HG02884 (cell line): ENCODE measurements around the gene PNKP.

ENCODE experiments used
- ATAC-seq: cut with Tn5 transposase; IDR thresholded peaks from one replicate; pipeline ENCODE4 v1.9.1; 2021; ENCODE audit warnings: mild to moderate bottlenecking, moderate library complexity; ENCODE audit not compliant: unreplicated experiment

Gene PNKP

GRCh38 chr19:49860336-49861102, 6.9 kb downstream of the PNKP start:
- no peak for ATAC-seq

- no peak for ATAC-seq
Measured at GRCh38 chr19:49859682-49860335, 7.6 kb downstream of the PNKP start.

DNA sequence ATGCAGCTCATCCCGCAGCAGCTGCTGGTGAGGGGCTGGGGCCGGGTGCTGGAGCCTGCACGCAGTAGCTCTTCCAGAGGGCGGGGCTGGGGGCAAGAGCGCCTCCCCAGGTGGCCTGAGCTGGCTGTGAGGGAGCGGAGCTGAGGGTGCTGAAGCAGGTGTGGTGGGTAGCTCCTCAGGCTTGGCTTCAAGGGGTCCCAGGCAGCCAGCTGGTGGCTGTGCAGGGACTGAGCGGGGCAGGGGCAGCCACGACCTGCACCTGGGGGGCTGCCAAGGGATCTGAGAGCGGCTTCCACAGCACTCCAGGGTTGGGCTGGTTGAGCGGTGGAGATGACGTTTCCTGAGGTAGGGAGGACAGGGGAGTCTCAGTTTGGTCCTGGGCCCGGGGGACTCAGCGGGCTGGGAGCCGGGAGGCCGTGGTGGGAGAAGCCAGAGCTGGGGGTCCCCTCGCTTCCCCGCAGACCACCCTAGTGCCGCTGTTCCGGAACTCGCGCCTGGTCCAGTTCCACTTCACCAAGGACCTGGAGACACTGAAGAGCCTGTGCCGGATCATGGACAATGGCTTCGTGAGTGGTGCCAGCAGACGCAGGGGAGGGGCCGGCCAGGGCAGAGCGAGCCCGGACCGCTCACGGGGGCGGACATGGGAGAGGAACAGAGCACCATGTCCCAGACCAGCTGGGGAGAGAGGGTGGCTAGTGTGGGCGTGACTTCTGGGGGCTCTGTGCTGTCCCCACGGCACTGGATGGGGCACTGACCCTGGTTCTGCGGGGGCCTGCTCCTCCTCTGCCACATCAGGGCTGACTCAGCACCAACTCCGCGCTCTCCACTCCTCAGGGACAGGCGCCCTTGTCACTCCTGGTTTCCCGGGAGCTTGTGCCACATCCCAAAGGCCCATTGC, 9.0 kb downstream of the PNKP start:
- no peak for ATAC-seq

GRCh38 chr19:49857838-49858087, 9.6 kb downstream of the PNKP start:
- ATAC-seq = no peak

DNA sequence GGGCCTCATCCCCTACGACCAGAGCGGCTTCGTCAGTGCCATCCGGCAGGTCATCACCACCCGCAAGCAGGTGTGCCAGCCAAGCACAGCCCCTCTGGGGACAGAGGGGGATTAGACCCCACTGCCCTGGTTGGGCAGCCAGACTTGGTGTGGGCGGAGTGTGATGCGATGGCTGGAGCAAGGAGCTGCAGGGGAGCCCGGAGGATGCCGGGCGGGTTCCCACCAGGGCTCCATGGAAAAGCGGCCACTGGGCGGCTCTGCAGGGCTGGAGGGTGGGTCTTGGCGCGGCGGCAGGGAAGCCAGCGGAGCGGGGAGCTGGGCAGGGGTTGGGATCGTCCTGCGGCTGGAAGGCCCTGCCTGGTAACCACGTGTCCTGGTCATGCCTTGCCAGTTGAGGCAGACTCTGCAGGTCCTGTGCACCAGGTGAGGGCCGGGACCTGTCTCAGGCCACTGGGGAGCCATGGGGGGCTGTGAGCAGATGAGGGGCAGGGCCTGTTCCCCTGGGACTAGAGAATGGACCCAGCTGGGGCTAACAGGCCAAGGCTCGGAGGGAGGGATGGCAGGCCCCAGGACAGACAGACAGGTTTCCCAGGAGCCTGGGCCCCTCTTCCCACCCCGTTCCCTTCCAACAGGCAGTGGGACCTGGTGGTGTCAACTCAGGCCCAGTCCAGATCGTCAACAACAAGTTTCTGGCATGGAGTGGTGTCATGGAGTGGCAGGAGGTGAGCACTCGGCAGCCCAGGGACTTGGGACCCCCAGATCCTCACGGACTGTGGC, 10.1 kb downstream of the PNKP start:
- ATAC-seq = no peak

- no peak for ATAC-seq
Measured at GRCh38 chr19:49856574-49857021, 10.8 kb downstream of the PNKP start.

GRCh38 chr19:49855676-49856573, 11.5 kb downstream of the PNKP start:
- no peak for ATAC-seq

DNA sequence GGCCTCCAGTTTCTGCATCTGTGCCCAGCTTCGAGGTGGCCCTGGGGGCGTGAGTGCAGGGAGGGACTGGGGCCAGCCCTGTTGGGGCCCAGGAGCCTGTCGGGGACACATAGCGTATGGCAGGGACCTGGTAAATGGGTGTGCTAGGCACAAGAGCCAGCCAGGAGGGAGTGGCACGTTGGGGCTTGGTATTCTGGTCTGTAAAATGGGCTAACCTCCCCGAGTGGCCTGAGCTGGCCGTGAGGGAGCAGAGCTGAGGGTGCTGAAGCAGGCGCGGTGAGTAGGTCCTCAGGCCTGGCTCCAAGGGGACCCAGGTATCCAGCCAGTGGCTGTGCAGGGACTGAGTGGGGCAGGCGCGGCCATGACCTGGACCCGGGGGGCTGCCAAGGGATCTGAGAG, 12.1 kb downstream of the PNKP start:
- no peak for ATAC-seq

GRCh38 chr19:49854378-49855263, 12.8 kb downstream of the PNKP start:
- no peak for ATAC-seq

- no peak for ATAC-seq
Measured at GRCh38 chr19:49853852-49854377, 13.5 kb downstream of the PNKP start.

GRCh38 chr19:49852631-49853126, 14.7 kb downstream of the PNKP start:
- ATAC-seq = no peak

DNA sequence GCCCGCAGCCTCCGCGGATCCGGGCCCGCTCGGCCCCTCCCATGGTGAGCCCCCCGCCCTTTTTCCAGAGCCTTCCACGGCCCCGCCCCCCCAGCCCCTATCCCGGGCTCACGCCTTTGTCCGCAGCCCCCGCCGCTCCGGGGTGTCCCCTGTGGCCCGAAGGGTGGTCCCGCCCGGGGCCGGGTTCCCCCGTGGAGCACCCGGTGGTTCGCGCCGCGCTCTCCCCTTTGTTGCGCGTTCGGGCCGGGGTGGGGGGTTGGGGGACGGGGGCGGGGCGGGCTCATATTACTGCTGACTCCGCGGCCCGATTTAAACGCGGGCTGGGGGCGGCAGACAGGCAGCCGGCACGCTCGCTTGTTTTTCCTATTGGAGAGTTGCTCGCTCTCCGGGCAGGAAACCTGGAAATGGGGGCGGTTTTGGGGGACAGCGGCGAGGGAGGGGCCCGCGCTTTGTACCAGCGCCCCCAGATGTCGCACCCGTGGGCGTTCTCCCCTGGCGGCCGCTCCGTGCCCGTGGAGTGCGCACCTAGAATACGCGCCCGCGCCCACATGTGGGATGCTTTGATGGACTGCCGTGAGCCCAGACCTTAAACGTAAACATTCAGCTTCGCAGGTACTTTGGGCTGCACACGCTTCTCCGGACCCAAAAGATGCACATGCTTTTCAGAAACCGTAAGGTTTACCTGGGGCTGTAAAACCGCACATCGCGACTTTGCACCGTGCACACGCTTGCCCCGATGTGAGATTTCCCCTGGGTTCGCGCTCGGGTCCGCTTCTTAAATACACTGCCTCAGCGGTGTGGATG, 15.7 kb downstream of the PNKP start:
- no peak for ATAC-seq

DNA sequence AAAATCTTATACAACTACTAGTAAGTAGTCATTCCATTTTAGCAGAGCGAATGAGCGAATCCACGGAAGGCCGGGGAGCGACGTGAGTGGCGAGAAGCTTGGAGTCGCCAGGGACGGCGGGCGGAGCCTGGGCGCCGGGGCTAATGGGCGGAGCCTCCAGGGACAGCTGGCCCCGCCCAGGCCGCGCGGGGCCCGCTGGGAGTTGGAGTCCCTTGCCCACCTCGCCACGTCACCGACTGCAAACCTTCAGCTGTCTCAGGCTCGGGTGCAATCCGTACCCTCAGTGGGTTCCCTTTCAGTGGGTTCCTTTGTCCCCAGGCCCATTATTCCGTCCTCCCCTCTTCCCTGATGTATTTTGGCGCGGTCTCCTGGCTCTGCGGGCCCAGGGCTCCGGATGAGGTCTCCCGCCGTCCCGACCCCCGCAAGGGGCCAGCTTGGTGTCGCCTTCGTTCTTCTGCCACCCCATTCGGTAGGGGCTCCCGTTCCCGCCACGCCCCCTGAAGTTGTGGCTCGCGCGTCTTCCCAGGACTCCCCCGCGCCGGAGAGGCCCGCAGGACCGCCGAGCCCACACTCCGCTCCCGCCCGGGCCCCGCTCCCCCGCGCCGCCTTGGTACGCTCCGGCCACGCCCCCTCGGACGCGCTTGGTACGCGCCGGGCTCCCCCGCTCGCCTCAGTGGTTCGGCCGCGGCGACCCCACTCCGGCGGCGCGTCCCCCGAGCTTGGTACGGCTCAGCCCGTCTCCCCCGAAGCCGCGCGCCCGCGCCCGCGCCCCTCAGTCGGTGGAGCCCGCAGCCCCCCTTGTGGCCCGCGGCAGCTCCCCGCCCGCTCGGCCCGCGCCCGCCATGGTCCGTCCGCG, 16.7 kb downstream of the PNKP start, which contains the start of gene PTOV1:
TSS of gene PTOV1 (plus strand) at position 673 of the 856 bp plus-strand sequence.
- no peak for ATAC-seq

DNA sequence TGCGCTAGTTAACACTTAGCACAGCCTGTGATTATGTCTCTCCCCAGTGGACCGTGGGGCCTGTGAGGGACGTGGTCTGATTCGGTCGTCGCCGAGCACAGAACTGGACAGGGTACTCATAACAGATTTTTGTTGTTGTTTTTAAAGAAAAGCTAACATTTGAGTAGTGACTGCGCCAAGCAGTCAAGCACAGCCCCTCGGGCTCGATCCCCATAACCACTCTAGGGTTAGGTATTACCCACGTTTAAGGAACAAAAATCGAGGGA, 17.2 kb downstream of the PNKP start:
- ATAC-seq = no peak

GRCh38 chr19:49849433-49850220, 17.7 kb downstream of the PNKP start:
- no peak for ATAC-seq

GRCh38 chr19:49848938-49849337, 18.4 kb downstream of the PNKP start:
- ATAC-seq = no peak
